Measurements from ENCODE around the gene BLTP2. TPM values are rescaled to one million over a fixed set of nuclear protein-coding genes. Genes with fewer than 3 reads are reported as not detected.
A peak's percentile ranks its signal among the peaks of the same experiment; 100 is the strongest.

Gene BLTP2
- total RNA-seq, 1 experiment from 2014 or later = 140 TPM

GRCh38 chr17:28675980-28676379 lies 31.0 kb upstream of the BLTP2 start (continued):
- TF ChIP-seq RAD21 (IDR thresholded peaks at IDR 0.05; ENCODE audit: low read depth) = peak; percentile 54

- H3K36me3 ChIP-seq (ENCODE audit: control insufficient read depth in 1 of 2, insufficient read depth in 2 of 2, low read length in 2 of 2) = peaks cover 67 to 69% of the 10 kb centered on the region in 2 experiments
- no peak overlapping the region for H2AFZ ChIP-seq (ENCODE audit: low read depth, low read length, poor library complexity, severe bottlenecking)
- H3K27ac ChIP-seq (ENCODE audit: low read depth, low read length) = no peak overlapping the region
- H3K9me3 ChIP-seq (ENCODE audit: control insufficient read depth in 1 of 2, insufficient read depth in 1 of 2, low read depth in 1 of 2, low read length in 2 of 2) = no peaks in the 10 kb centered on the region
- no peak overlapping the region for H3K4me2 ChIP-seq (ENCODE audit: low read length)
- peaks cover 10% of the 10 kb centered on the region; the same call in 1 of the 2 replicates for H3K79me2 ChIP-seq (ENCODE audit: insufficient read depth, low read length)
- H3K4me1 ChIP-seq (ENCODE audit: control insufficient read depth in 1 of 2, insufficient read depth in 2 of 2, low read length in 2 of 2) = no peaks in the 10 kb centered on the region
- no TSS peak for BruUV-seq (replicated peaks)
- no peak for DNase-seq (ENCODE audit: low read depth, low spot score)
- no peak for ATAC-seq
- no peaks in the 10 kb centered on the region for H3K9me2 ChIP-seq (ENCODE audit: insufficient read depth)
- H4K20me1 ChIP-seq (ENCODE audit: insufficient read depth) = no peaks in the 10 kb centered on the region
- intact Hi-C loops (cut with micrococcal nuclease) = loop anchor here (10.0 kb wide), 1 partner anchor 181 kb away; no protein-coding TSS in a partner anchor
- H3K4me3 ChIP-seq (replicated peaks in 1 of 2; ENCODE audit: low read depth in 1 of 2, low read length in 2 of 2) = no peak overlapping the region
- POLR2A ChIA-PET = no interaction called here
- no peak for TF ChIP-seq POLR2AphosphoS5 (IDR thresholded peaks at IDR 0.05; ENCODE audit: low read depth, low read length)
- H3K27me3 ChIP-seq (ENCODE audit: insufficient read depth, low read length) = no peaks in the 10 kb centered on the region
- H3K9ac ChIP-seq (ENCODE audit: low read length) = no peak overlapping the region
- RAD21 ChIA-PET (ENCODE audit: low non-redundant PET in 1 of 2, low total read pairs in 2 of 2, uncharacterized antibody in 2 of 2, unreplicated experiment in 2 of 2) = interaction anchor here in 1 of 2 experiments (0.7 kb wide), 1 partner anchor 234 kb away, joined by 3 read pairs; no protein-coding TSS in a partner anchor
- CTCF ChIA-PET = interaction anchor here (0.8 to 1.5 kb wide), 2 partner anchors 29 to 32 kb away, joined by 3 to 5 read pairs; no protein-coding TSS in a partner anchor
Measured at GRCh38 chr17:28675490-28675889, 30.5 kb upstream of the BLTP2 start.

GRCh38 chr17:28669918-28670317 lies 25.0 kb upstream of the BLTP2 start:
- peaks cover 41 to 57% of the 10 kb centered on the region in 2 experiments for H3K36me3 ChIP-seq (ENCODE audit: control insufficient read depth in 1 of 2, insufficient read depth in 2 of 2, low read length in 2 of 2)
- POLR2A ChIA-PET = no interaction called here
- no peaks in the 10 kb centered on the region for H3K27me3 ChIP-seq (ENCODE audit: insufficient read depth, low read length)
- TF ChIP-seq ATF3 (IDR thresholded peaks at IDR 0.05) (no peak), ZNF274 (IDR thresholded peaks at IDR 0.05; ENCODE audit: low read depth, low read length) (no peak), POLR2AphosphoS5 (IDR thresholded peaks at IDR 0.05; ENCODE audit: low read depth, low read length) (no peak), CTCF (IDR thresholded peaks at IDR 0.05 in 2 of 3, conservative IDR thresholded peaks at IDR 0.05 in 1 of 3; ENCODE audit: borderline replicate concordance in 1 of 3, insufficient read depth in 1 of 3, low read depth in 2 of 3, low read length in 2 of 3) (no peak), ELF1 (IDR thresholded peaks at IDR 0.05; ENCODE audit: borderline replicate concordance, low read depth) (no peak), REST (IDR thresholded peaks at IDR 0.05; ENCODE audit: low read depth) (no peak), MAX (IDR thresholded peaks at IDR 0.05) (no peak), EZH2 (IDR thresholded peaks at IDR 0.05) (no peak), SP1 (IDR thresholded peaks at IDR 0.05; ENCODE audit: low read depth) (no peak), TCF7L2 (IDR thresholded peaks at IDR 0.05; ENCODE audit: borderline replicate concordance, extremely low read depth, insufficient read depth, insufficient read length) (no peak), FOSL1 (IDR thresholded peaks at IDR 0.05; ENCODE audit: low read depth) (no peak), CEBPB (IDR thresholded peaks at IDR 0.05; ENCODE audit: low read depth) (no peak)

More at GRCh38 chr17:28669918-28670317, 25.0 kb upstream of the BLTP2 start:
- Histone ChIP-seq H3K4me3 (replicated peaks in 1 of 2; ENCODE audit: low read depth in 1 of 2, low read length in 2 of 2) (no peak overlapping the region), H3K27ac (ENCODE audit: low read depth, low read length) (no peak overlapping the region), H4K20me1 (ENCODE audit: insufficient read depth) (no peaks in the 10 kb centered on the region), H3K4me2 (ENCODE audit: low read length) (no peak overlapping the region), H3K9me2 (ENCODE audit: insufficient read depth) (no peaks in the 10 kb centered on the region), H3K9ac (ENCODE audit: low read length) (no peak overlapping the region), H3K79me2 (ENCODE audit: insufficient read depth, low read length) (peaks cover 63% of the 10 kb centered on the region), H3K4me1 (ENCODE audit: control insufficient read depth in 1 of 2, insufficient read depth in 2 of 2, low read length in 2 of 2) (no peaks in the 10 kb centered on the region), H2AFZ (ENCODE audit: low read depth, low read length, poor library complexity, severe bottlenecking) (no peak overlapping the region), H3K9me3 (ENCODE audit: control insufficient read depth in 1 of 2, insufficient read depth in 1 of 2, low read depth in 1 of 2, low read length in 2 of 2) (no peaks in the 10 kb centered on the region)
- ATAC-seq (no peak), DNase-seq (ENCODE audit: low read depth, low spot score) (no peak)
- no TSS peak for BruUV-seq (replicated peaks)
- RAD21 ChIA-PET (ENCODE audit: low non-redundant PET in 1 of 2, low total read pairs in 2 of 2, uncharacterized antibody in 2 of 2, unreplicated experiment in 2 of 2) = no interaction called here
- CTCF ChIA-PET = no interaction called here
- intact Hi-C loops (cut with micrococcal nuclease) = loop anchor here (10.0 kb wide), 1 partner anchor 175 kb away; no protein-coding TSS in a partner anchor

Data from HCT116 (cell line).